ENCODE measurements around the gene PPIL6.
"Not testable (repeated sequence)": the region's sequence is repeated elsewhere in the genome, so short reads cannot be mapped to it uniquely, and the experiment has no call there.

The PPIL6 gene

GRCh38 chr6:109393157-109393885 lies 47.1 kb downstream of the PPIL6 start:
- DNase-seq: no peak

GRCh38 chr6:109389650-109390274 lies 50.7 kb downstream of the PPIL6 start:
- DNase-seq: no peak

- DNase-seq: no peak
These were observed 52.2 kb downstream of the PPIL6 start for GRCh38 chr6:109388265-109388664.

- no peak for DNase-seq
These were observed 56.9 kb downstream of the PPIL6 start for GRCh38 chr6:109383438-109383940.

- peak; percentile 95 for DNase-seq
These were observed 57.6 kb downstream of the PPIL6 start for GRCh38 chr6:109382576-109383437.

- DNase-seq: peak; percentile 97
These were observed 58.5 kb downstream of the PPIL6 start, which contains the start of gene CD164 for GRCh38 chr6:109381747-109382575. Gene CD164, minus strand, starts transcription at chr6:109382467. Its CDS starts 89 bp downstream, at chr6:109382378.

- DNase-seq: no peak
These were observed 59.2 kb downstream of the PPIL6 start for GRCh38 chr6:109381061-109381746.

- no peak for DNase-seq
These were observed 60.7 kb downstream of the PPIL6 start for GRCh38 chr6:109379711-109380110.

GRCh38 chr6:109377717-109378116 lies 62.7 kb downstream of the PPIL6 start:
- DNase-seq: no peak

GRCh38 chr6:109374326-109374892 lies 66.0 kb downstream of the PPIL6 start:
- DNase-seq: no peak

- no peak for DNase-seq
These were observed 66.7 kb downstream of the PPIL6 start for GRCh38 chr6:109373762-109374161.

- DNase-seq: no peak
These were observed 67.1 kb downstream of the PPIL6 start for GRCh38 chr6:109373331-109373730.

GRCh38 chr6:109372130-109372529 lies 68.3 kb downstream of the PPIL6 start:
- DNase-seq: no peak

- DNase-seq: no peak
These were observed 69.6 kb downstream of the PPIL6 start for GRCh38 chr6:109370792-109371191.

- no peak for DNase-seq
These were observed 70.1 kb downstream of the PPIL6 start for GRCh38 chr6:109370336-109370735.

- DNase-seq: no peak
These were observed 70.7 kb downstream of the PPIL6 start for GRCh38 chr6:109369728-109370127.

- not testable (repeated sequence) for DNase-seq
These were observed 75.9 kb downstream of the PPIL6 start for GRCh38 chr6:109364382-109365078.

- no peak for DNase-seq
These were observed 76.7 kb downstream of the PPIL6 start for GRCh38 chr6:109363753-109364152.

- DNase-seq: no peak
These were observed 78.1 kb downstream of the PPIL6 start for GRCh38 chr6:109362102-109362884.

GRCh38 chr6:109360791-109361190 lies 79.6 kb downstream of the PPIL6 start:
- DNase-seq: no peak

All from fibroblast of skin of right quadriceps (primary cell).